Measurements from ENCODE around the gene GANAB. TPM values are rescaled to one million over a fixed set of nuclear protein-coding genes. Genes with fewer than 3 reads are reported as not detected.

The GANAB gene
- total and polyA plus RNA-seq, 2 experiments from 2014 or later, result 82.3 to 272 TPM

DNA sequence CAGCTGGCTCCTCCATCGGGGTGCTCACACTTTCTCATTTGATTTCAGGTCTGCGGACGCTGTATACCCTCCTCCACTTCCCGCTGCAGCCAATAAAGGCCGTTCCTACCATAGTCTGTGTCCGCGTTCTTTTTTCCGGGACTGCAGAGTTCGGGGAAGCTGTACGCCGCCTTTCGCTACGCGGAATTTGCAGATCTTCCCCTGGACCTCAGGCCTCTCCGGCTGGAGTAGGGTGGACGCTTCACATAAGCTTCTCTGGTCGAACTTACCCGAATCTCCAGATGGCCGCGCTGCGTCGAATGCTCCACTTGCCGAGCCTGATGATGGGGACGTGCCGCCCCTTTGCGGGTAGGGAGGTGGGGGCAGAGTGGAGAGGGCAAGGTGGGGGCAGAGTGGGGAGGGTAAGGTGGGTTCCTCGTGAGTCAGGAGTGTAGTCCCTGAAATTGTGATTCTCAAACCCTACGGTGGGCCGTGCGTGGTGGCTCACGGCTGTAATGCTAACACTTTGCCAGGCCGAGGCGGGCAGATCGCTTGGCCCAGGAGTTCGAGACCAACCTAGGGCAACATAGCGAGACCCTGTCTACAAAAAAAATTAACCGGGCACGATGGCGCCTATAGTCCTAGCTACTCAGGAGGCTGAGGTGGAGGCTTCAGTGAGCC, 19.3 kb upstream of the GANAB start:
- peak overlapping the region; percentile 98 for H3K4me3 Mint-ChIP-seq
- Histone ChIP-seq H2AFZ (no peak overlapping the region), H3K79me2 (replicated peaks; ENCODE audit: insufficient read depth) (peaks cover 51% of the 10 kb centered on the region)

DNA sequence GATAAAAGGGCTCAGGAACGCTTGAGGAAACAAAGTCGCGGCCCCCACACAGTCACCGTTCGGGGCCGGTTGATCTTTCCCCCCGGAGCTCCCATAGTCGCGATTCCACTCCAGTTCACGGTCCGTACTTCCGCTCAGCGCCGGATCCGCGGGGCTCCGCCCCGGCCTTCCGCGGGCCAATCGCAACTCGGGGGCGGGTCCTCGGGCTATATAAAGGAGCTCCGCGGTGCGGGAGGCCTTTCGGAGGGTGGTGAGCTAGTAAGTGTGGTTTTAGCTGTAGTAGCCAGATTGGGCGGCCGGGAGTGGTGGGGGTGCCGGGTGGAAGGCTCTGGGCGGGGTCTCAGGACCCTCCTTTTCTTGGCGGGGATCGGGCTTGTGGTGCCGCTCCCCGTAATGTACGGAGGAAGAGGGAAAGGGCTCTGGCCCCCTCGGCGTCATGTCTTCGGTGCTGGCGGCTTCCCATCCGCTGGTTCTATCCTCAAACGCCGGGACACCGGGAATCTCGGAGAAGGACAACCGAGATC, 18.7 kb upstream of the GANAB start, which contains the start of the genes C11orf98 and CSKMT:
Gene C11orf98 (minus strand): TSS at position 136 of the 524 bp plus-strand sequence. CDS start 41 bp downstream, at position 95.
Gene CSKMT (plus strand): TSS at position 238 of the 524 bp plus-strand sequence. CDS start 568 bp downstream, outside the sequence.
- H3K27ac ChIP-seq (ENCODE audit: low read depth), result peak within 1 kb of the TSS; percentile 98
- H4K20me1 ChIP-seq (replicated peaks; ENCODE audit: insufficient read depth), result peaks cover 15% of the 10 kb centered on the region
- H3K79me2 ChIP-seq (replicated peaks; ENCODE audit: insufficient read depth), result peaks cover 51% of the 10 kb centered on the region
- H3K4me2 ChIP-seq, result peak within 1 kb of the TSS; percentile 97
- Mint-ChIP-seq H3K4me1 (peaks cover 17% of the 10 kb centered on the region), H3K4me3 (peak within 1 kb of the TSS; percentile 98), H3K27me3 (ENCODE audit: insufficient read depth, low read depth, poor library complexity) (peaks cover 13% of the 10 kb centered on the region), H3K9me3 (no peaks in the 10 kb centered on the region; the same call in 2 of the 3 replicates), H3K27ac (peak within 1 kb of the TSS; percentile 98), H3K36me3 (ENCODE audit: low read depth) (peaks cover 56% of the 10 kb centered on the region)
- TF ChIP-seq EZH2 (IDR thresholded peaks at IDR 0.05; ENCODE audit: low read depth, unreplicated experiment) (no peak), CREB1 (CRISPR knock-in tag; IDR thresholded peaks at IDR 0.05; ENCODE audit: low read depth) (no peak), POLR2AphosphoS5 (IDR thresholded peaks at IDR 0.05; ENCODE audit: low read depth) (peak; percentile 100)
- TF ChIP-seq, protein P1, sequence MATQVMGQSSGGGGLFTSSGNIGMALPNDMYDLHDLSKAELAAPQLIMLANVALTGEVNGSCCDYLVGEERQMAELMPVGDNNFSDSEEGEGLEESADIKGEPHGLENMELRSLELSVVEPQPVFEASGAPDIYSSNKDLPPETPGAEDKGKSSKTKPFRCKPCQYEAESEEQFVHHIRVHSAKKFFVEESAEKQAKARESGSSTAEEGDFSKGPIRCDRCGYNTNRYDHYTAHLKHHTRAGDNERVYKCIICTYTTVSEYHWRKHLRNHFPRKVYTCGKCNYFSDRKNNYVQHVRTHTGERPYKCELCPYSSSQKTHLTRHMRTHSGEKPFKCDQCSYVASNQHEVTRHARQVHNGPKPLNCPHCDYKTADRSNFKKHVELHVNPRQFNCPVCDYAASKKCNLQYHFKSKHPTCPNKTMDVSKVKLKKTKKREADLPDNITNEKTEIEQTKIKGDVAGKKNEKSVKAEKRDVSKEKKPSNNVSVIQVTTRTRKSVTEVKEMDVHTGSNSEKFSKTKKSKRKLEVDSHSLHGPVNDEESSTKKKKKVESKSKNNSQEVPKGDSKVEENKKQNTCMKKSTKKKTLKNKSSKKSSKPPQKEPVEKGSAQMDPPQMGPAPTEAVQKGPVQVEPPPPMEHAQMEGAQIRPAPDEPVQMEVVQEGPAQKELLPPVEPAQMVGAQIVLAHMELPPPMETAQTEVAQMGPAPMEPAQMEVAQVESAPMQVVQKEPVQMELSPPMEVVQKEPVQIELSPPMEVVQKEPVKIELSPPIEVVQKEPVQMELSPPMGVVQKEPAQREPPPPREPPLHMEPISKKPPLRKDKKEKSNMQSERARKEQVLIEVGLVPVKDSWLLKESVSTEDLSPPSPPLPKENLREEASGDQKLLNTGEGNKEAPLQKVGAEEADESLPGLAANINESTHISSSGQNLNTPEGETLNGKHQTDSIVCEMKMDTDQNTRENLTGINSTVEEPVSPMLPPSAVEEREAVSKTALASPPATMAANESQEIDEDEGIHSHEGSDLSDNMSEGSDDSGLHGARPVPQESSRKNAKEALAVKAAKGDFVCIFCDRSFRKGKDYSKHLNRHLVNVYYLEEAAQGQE (IDR thresholded peaks at IDR 0.05; ENCODE audit: unreplicated experiment), result peak; percentile 37
- H3F3A ChIP-seq (replicated peaks; ENCODE audit: low read depth), result peaks cover 65% of the 10 kb centered on the region
- peak within 1 kb of the TSS; percentile 93 for H2AFZ ChIP-seq
- H3K36me3 ChIP-seq (ENCODE audit: insufficient read depth), result peaks cover 20% of the 10 kb centered on the region
- peaks cover 26% of the 10 kb centered on the region for H3K4me1 ChIP-seq (ENCODE audit: insufficient read depth)
- DNase-seq (ENCODE audit: low spot score) (peak; percentile 96), ATAC-seq (peak; percentile 84)
- H3K27me3 ChIP-seq (ENCODE audit: insufficient read depth), result no peaks in the 10 kb centered on the region
- no peaks in the 10 kb centered on the region for H3K9me2 ChIP-seq (ENCODE audit: insufficient read depth)
- peak within 1 kb of the TSS; percentile 99 for H3K4me3 ChIP-seq

More for the DNA sequence above, 19.3 kb upstream of the GANAB start:
- Histone ChIP-seq H3K27me3 (ENCODE audit: insufficient read depth) (no peaks in the 10 kb centered on the region), H3K4me2 (peak overlapping the region; percentile 97), H3K27ac (ENCODE audit: low read depth) (peak overlapping the region; percentile 95), H3K36me3 (ENCODE audit: insufficient read depth) (peaks cover 20% of the 10 kb centered on the region), H3K9me2 (ENCODE audit: insufficient read depth) (no peaks in the 10 kb centered on the region), H3K4me1 (ENCODE audit: insufficient read depth) (peaks cover 26% of the 10 kb centered on the region), H4K20me1 (replicated peaks; ENCODE audit: insufficient read depth) (peaks cover 15% of the 10 kb centered on the region), H3F3A (replicated peaks; ENCODE audit: low read depth) (peaks cover 60% of the 10 kb centered on the region), H3K4me3 (peak overlapping the region; percentile 99)
- H3K27me3 Mint-ChIP-seq (ENCODE audit: insufficient read depth, low read depth, poor library complexity), result peaks cover 14% of the 10 kb centered on the region
- DNase-seq (ENCODE audit: low spot score), result peak; percentile 42
- peak overlapping the region; percentile 98 for H3K27ac Mint-ChIP-seq
- no peaks in the 10 kb centered on the region; the same call in 1 of the 3 replicates for H3K9me3 Mint-ChIP-seq
- peaks cover 56% of the 10 kb centered on the region for H3K36me3 Mint-ChIP-seq (ENCODE audit: low read depth)
- TF ChIP-seq, protein P1 (IDR thresholded peaks at IDR 0.05; ENCODE audit: unreplicated experiment), result no peak
- TF ChIP-seq EZH2phosphoT487 (IDR thresholded peaks at IDR 0.05; ENCODE audit: unreplicated experiment) (no peak), NANOG (IDR thresholded peaks at IDR 0.05; ENCODE audit: borderline replicate concordance) (no peak), CREB1 (CRISPR knock-in tag; IDR thresholded peaks at IDR 0.05; ENCODE audit: low read depth) (no peak), POLR2AphosphoS5 (IDR thresholded peaks at IDR 0.05; ENCODE audit: low read depth) (no peak), EZH2 (IDR thresholded peaks at IDR 0.05; ENCODE audit: low read depth, unreplicated experiment) (no peak), STAT1 (IDR thresholded peaks at IDR 0.05; ENCODE audit: unreplicated experiment) (no peak)
- TF ChIP-seq, protein P2, sequence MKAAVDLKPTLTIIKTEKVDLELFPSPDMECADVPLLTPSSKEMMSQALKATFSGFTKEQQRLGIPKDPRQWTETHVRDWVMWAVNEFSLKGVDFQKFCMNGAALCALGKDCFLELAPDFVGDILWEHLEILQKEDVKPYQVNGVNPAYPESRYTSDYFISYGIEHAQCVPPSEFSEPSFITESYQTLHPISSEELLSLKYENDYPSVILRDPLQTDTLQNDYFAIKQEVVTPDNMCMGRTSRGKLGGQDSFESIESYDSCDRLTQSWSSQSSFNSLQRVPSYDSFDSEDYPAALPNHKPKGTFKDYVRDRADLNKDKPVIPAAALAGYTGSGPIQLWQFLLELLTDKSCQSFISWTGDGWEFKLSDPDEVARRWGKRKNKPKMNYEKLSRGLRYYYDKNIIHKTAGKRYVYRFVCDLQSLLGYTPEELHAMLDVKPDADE (IDR thresholded peaks at IDR 0.05), result no peak
- ATAC-seq, result peak; percentile 2
- H3K4me1 Mint-ChIP-seq, result peaks cover 17% of the 10 kb centered on the region

All from GM23338 (cell line).